Measurements from ENCODE around the gene OGFR. TPM values are rescaled to one million over a fixed set of nuclear protein-coding genes. Genes with fewer than 3 reads are reported as not detected.

Gene OGFR
- total RNA-seq, 1 experiment from 2014 or later, result 73.6 TPM

DNA sequence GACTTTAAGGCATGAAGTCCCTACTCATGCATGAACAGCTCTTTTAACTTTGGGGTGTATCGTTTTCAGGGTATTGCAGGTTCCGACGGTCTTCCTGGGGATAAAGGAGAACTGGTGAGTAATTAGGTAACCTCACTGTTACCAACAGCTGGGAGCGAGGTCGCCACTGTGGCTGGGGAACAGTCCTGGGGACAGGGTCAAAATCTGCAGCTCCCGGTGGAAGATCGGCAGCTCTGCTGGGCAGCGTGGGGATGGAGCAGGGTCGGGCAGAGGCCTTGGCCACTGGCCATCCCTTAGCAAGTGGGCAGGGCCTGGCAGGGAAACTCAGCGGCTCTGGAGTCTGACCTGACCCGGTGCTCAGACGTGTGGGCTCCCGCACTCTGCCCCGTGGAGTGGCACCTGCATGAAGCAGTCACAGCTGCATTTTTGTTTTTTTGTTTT is 28.3 kb downstream of the OGFR start (continued):
- no peak for TF ChIP-seq SP1 (IDR thresholded peaks at IDR 0.05; ENCODE audit: low read depth)
- TF ChIP-seq JUND (IDR thresholded peaks at IDR 0.05), result no peak
- TF ChIP-seq ZFX (IDR thresholded peaks at IDR 0.05), result no peak
- TF ChIP-seq, protein P1, sequence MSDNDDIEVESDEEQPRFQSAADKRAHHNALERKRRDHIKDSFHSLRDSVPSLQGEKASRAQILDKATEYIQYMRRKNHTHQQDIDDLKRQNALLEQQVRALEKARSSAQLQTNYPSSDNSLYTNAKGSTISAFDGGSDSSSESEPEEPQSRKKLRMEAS (IDR thresholded peaks at IDR 0.05), result no peak
- no peak for TF ChIP-seq ELF1 (IDR thresholded peaks at IDR 0.05; ENCODE audit: borderline replicate concordance, low read depth)
- no peak for TF ChIP-seq EGR1 (IDR thresholded peaks at IDR 0.05; ENCODE audit: low read depth)
- TF ChIP-seq CBX3 (IDR thresholded peaks at IDR 0.05; ENCODE audit: low read depth), result no peak
- TF ChIP-seq ZNF274 (IDR thresholded peaks at IDR 0.05; ENCODE audit: low read depth, low read length), result no peak
- TF ChIP-seq EZH2 (IDR thresholded peaks at IDR 0.05), result no peak
- no peak for TF ChIP-seq ZBTB33 (IDR thresholded peaks at IDR 0.05; ENCODE audit: extremely low read depth, insufficient replicate concordance, low read length)
- TF ChIP-seq SRF (IDR thresholded peaks at IDR 0.05; ENCODE audit: low read depth), result no peak

DNA sequence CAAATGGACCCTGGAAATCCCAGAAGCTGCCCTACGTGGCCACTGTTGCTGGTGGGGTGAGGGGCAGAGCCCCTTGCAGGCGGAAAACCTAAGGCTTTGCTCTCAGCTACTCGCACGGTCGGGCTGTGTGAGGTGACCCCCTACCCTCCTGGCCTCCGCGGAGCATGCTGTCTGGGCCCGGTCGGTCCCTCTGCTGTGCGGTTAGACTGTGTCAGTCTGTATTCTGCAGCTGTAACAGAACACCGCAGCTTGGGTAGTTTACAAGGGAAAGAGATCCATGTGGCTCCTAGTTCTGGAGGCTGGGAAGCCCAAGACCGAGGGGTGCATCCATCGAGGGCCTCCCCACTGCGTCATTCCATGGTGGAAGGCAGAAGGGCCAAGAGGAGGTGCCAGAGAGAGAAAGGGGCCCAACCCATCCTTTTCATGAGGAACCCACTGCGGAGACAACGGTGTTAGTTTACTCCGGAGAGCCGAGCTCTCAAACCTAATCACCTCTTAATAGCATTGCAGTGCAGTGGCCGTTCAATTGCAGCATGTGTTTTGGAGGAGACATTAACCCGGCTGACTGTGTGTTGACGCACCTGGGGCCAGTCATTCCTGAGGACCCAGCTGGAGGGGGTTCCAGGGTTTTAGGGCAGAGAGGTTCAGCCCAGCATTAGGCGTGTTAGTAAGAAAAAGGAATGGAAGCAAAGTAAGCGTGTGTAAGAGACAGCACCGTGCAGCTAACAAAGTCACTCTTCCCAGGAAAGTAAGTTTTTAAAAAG is 30.5 kb downstream of the OGFR start:
- peaks cover 15 to 21% of the 10 kb centered on the region in 2 experiments for H3K4me1 ChIP-seq (ENCODE audit: control insufficient read depth in 1 of 2, insufficient read depth in 2 of 2, low read length in 2 of 2)
- ChIA-PET POLR2A (no interaction called here), CTCF (interaction anchor here (1.3 kb wide), 1 partner anchor 13 kb away, joined by 4 read pairs; no protein-coding TSS in a partner anchor), RAD21 (ENCODE audit: low non-redundant PET in 1 of 2, low total read pairs in 2 of 2, uncharacterized antibody in 2 of 2, unreplicated experiment in 2 of 2) (no interaction called here)
- H3K27ac ChIP-seq (ENCODE audit: low read depth, low read length), result no peak overlapping the region
- no peak for DNase-seq (ENCODE audit: low read depth, low spot score)
- no peaks in the 10 kb centered on the region for H3K9me3 ChIP-seq (ENCODE audit: control insufficient read depth in 1 of 2, insufficient read depth in 1 of 2, low read depth in 1 of 2, low read length in 2 of 2)
- H3K4me2 ChIP-seq (ENCODE audit: low read length), result no peak overlapping the region
- ATAC-seq, result no peak
- no peak overlapping the region for H2AFZ ChIP-seq (ENCODE audit: low read depth, low read length, poor library complexity, severe bottlenecking)
- H3K36me3 ChIP-seq (ENCODE audit: control insufficient read depth in 1 of 2, insufficient read depth in 2 of 2, low read length in 2 of 2), result no peaks in the 10 kb centered on the region
- H3K27me3 ChIP-seq (ENCODE audit: insufficient read depth, low read length), result no peaks in the 10 kb centered on the region
- no TSS peak for BruUV-seq (replicated peaks)
- no peaks in the 10 kb centered on the region for H3K9me2 ChIP-seq (ENCODE audit: insufficient read depth)
- intact Hi-C loops (cut with micrococcal nuclease), result no loop called here
- TF ChIP-seq, protein P1 (IDR thresholded peaks at IDR 0.05), result no peak
- no peak for TF ChIP-seq JUND (IDR thresholded peaks at IDR 0.05)
- TF ChIP-seq ZBTB33 (IDR thresholded peaks at IDR 0.05; ENCODE audit: extremely low read depth, insufficient replicate concordance, low read length), result no peak
- TF ChIP-seq ATF3 (IDR thresholded peaks at IDR 0.05), result no peak
- TF ChIP-seq FOSL1 (IDR thresholded peaks at IDR 0.05; ENCODE audit: low read depth), result no peak
- no peak overlapping the region for H3K4me3 ChIP-seq (replicated peaks in 1 of 2; ENCODE audit: low read depth in 1 of 2, low read length in 2 of 2)
- H3K9ac ChIP-seq (ENCODE audit: low read length), result no peak overlapping the region
- no peaks in the 10 kb centered on the region for H3K79me2 ChIP-seq (ENCODE audit: insufficient read depth, low read length)
- no peaks in the 10 kb centered on the region for H4K20me1 ChIP-seq (ENCODE audit: insufficient read depth)

Measured in HCT116 (cell line).